GM13976 (cell line): ENCODE results near the gene AK8.
A peak's percentile ranks its signal among the peaks of the same experiment; 100 is the strongest.

Experiments used
- DNase-seq: peaks from one replicate; pipeline ENCODE4 v3.0.0; 2012; ENCODE audit warnings: low spot score
- CTCF ChIP-seq: IDR thresholded peaks from 2 replicates; pipeline ENCODE4 v1.5.1; 2012; ENCODE audit warnings: borderline replicate concordance, mild to moderate bottlenecking; ENCODE audit not compliant: insufficient read depth; ENCODE audit errors: extremely low read depth, missing control alignments, control extremely low read depth
- in situ Hi-C: fragments of 300-500 bp; cut with MboI; formaldehyde crosslinking; loops from one replicate; pipeline ENCODE4 v1.12.0; 2022; ENCODE audit warnings: low sequenced_read_pairs, mixed read lengths, inconsistent platforms; ENCODE audit not compliant: unreplicated experiment

The AK8 gene

DNA sequence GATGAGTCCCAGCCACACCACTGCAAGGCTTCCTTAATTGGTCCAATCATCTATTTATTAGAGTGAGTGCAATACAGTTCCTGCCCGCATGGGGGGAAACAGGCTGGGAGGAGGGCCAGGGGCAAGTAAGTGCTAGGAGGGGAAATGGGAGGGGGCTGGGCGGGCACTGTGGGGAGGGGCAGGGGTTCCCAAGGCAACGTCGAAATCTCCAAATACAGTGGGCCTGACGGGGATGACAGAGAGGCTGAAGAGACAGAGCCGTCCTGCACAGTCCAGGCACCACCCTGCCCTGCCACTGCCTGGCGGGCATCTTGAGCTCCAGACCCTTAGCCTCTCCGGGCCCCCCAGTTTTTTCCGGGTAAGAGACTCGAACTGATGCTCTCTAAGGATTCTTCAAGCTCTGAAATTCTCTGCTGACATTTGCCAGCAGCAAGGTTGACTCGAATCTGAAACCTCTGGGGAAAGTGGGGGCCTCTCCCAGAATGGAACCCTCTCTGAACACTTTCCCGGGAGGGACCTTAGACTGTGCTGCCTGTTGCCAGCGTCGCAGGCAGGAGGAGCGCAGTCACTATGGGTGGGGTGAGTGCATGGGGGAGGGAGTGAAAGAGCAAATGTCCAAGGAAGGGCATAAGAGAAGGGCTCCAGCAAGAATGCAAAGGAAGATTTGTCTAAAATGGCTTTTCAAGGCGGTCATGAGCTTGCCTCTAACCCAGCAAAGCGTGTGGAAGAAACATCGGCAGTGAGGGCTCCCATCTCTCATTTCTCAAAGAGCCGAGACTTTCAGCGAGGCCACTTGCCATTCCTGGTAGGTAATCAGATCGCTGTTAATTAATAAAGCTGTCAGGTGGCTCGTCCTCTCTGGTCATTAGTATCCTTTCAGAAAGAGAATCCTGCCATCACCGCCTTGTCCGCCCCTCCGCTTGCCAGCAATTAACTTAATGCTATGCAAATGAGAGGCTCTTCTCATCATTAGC, 108.9 kb downstream of the AK8 start:
- in situ Hi-C loops: no loop called here
- peak; percentile 78 for DNase-seq
- TF ChIP-seq CTCF: peak; percentile 17

DNA sequence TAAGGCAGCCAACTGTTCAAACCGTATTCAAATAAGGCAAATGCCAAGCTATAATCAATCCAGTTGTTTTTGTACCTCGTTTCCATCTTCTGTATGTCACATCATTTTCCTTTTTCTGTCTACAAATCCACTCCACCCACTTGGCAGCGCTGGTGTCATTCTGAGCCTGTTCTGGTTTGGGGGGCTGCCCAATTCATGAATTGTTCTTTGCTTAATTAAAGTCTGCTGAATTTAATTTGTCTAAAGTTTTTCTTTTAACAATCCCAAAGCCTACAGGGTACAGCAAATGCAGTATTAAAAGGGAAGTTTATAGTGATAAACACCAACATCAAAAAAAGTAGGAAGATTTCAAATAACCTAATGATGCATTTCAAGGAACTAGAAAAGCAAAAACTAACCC, 114.5 kb downstream of the AK8 start:
- no peak for TF ChIP-seq CTCF
- no peak for DNase-seq
- in situ Hi-C loops: no loop called here

DNA sequence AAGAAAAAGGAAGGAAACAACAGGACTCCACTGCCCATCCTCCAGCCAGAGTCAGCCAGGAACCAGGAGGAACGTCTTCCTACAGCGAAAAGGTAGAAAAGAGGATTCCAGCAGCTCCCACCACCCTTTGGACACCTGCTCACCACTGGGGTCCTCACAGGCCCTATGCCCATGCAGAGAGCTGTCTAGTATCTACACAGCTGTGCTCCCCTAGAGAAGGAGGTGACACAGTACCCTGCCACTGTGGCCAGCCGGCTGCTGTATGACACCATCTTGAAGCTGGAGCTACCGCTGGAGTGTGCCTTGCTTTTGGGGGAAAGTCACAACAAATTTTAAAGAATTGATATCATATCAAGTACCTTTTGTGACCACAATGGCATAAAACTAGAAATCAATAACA, 115.2 kb downstream of the AK8 start:
- no peak for TF ChIP-seq CTCF
- DNase-seq: no peak
- in situ Hi-C loops: no loop called here

DNA sequence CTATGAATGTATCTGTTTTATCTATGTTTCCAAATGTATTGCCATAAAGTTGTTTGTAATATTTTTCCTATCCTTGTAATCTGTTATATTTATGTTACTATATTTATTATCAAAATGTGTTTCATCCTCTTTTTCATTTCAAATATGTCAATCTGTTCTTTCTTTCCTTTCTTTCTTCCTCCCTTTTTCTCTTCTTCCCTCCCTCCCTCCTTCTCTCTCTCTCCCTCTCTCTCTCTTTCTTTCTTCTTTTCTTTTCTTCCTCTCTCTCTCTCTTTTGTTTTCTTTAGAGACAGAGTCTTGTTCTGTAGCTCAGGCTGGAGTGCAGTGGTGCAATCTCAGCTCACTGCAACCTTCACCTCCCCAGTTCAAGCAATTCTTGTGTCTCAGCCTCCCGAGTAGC, 116.5 kb downstream of the AK8 start:
- in situ Hi-C loops: no loop called here
- TF ChIP-seq CTCF: no peak
- DNase-seq: no peak

DNA sequence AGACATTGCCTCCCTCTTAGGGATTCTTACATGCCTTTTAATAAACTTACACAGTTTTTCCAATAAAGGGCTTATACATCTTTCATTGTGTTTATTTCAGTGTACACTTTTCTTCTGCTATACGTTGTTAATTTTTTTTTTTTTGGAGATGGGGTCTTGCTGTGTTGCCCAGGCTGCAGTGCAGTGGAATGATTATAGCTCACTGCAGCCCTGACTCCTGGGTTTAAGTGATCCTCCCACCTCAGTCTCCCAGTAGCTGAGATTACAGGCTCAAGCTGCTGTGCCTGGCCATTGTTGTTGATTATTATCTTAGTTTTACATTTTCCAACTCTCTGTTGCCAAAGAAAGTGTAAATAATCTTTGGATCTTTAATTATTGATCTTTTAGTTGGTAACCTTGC, 118.0 kb downstream of the AK8 start:
- in situ Hi-C loops: no loop called here
- TF ChIP-seq CTCF: no peak
- no peak for DNase-seq

DNA sequence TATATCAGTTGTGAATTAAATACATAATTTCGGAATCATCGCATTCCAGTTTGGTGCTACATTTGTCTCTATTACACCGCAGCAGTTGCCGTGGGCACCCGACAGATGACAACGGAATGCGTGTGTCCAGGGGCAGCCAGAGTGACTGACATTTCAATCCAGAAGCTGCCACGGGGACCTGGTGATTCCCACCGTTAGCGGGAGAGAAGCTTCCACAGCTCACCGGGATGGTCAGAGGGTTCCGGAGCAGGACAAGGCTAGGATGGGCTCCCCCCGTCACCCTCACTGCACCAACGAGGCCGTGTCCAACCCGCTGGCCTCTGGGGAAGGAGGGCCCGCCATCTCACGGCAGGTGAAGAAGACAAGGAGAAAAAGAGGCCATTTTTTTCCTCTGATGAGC, 121.1 kb downstream of the AK8 start:
- DNase-seq: no peak
- TF ChIP-seq CTCF: no peak
- in situ Hi-C loops: no loop called here
